Measurements from ENCODE around the gene PLEKHG7. TPM values are rescaled to one million over a fixed set of nuclear protein-coding genes. Genes with fewer than 3 reads are reported as not detected.

PLEKHG7 gene, protein sequence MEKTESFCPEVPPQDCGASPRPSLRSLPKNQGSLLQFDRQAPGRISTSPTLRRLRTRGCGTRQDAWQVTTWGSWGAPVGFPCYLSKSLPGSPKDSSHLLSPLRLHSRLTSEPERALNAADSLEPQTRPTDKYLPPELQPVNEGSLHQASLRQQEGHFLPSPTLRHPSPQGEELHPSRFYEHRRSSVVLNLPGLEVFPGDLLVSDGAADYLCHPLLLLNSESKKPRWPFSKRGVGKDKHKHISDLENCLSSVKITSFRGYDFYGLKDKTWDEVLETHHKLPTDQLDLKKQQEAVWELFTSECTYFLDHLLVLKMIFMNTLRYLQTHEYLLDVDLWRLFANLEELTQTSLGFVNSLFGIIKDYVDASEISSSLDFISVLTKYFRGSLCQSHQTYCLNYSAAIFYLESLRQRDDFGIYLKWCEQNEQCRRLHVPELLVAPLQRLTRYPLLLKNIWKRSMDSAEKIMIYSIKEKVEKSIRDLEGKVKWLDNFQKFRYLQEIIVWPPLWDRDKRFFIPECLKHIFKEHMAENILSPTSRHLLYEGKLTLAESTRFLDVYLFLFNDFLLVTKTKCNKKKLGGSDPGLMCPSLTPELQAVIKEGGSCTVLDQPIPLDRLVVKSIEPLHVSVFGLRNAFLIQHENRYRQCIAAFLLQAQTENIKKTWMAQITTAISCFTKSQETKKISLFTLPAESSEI
- total RNA-seq = not detected in 2 replicates

DNA sequence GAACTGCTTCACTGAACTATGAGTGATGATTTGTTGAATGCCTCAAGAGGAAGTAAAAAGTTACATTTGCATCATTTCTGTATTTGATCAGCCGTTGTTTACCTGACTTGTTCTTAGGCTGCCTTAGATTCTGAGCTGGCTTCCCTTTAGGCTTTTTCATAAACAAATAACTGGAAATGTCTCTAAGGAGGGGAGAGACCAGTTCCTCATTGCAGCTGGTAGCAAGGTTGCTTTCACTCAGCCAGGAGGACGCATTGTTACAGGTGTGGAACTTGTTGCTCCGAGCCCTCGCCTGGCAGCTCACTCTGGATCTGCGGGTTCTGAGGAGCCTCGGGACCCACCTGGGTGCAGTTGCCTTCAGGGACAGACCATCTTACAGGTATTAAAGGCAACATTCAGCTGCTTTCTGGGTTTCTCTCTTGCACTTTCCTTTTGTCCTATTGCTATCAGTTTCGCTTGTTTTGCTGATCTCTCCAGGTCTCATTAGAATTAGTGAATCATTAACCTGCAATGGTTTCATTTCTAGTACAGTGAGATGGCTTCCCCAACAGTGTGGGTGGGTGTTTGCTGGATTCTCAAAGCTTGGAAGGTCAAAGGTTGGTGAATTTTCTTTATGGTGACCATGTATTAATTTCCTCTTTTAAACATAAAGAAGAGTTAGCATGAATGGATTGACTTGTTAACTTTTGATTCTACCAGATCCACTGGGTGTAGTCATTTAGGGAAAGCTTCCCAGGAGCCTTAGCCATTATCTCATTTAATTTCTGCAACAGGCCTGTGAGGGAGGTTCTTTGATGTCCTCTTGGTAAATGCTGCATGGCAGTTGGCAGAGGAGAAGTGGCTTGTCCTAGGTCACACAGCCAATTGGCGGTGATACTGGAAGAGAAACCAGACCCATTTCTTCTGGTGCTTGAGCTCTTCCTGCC is at the start of gene PLEKHG7:
TSS of gene PLEKHG7 (plus strand) at position 236 of the 926 bp plus-strand sequence. CDS start 3,643 bp downstream, outside the sequence.

Other genes starting within 250 kb of the PLEKHG7 start
- 16.6 and 21.9 TPM in 2 replicates for gene EEA1, start 226.3 kb downstream of the PLEKHG7 start, total RNA-seq